NCI-H2196 treated with DMSO at 0.1 percent for 48 hours (cell line): ENCODE data around the gene LBR.
"Not testable (repeated sequence)": the region's sequence is repeated elsewhere in the genome, so short reads cannot be mapped to it uniquely, and the experiment has no call there.

Experiments used
- DNase-seq: peaks from one replicate; lab custom pipeline; 2025; ENCODE audit not compliant: unreplicated experiment; lab: John Stamatoyannopoulos, UW

LBR gene

DNA sequence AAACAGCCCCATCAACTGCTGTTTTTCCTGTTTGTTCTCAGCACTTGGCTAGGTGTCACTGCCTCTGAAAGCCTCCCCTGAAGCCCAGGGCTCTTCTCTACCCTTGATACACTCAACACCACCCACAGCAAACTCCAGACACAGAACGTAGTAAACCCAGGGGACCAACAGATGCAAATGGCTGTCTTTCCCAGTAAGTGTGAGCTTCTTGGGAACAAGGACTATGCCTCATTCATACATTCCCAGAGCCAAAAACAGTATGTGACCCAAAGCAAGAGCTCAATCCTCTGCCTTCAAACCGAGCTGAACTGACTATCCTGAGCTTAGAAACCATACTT, 4.4 kb downstream of the LBR start:
- no peak for DNase-seq

GRCh38 chr1:225422795-225423517, 4.9 kb downstream of the LBR start:
- no peak for DNase-seq

DNA sequence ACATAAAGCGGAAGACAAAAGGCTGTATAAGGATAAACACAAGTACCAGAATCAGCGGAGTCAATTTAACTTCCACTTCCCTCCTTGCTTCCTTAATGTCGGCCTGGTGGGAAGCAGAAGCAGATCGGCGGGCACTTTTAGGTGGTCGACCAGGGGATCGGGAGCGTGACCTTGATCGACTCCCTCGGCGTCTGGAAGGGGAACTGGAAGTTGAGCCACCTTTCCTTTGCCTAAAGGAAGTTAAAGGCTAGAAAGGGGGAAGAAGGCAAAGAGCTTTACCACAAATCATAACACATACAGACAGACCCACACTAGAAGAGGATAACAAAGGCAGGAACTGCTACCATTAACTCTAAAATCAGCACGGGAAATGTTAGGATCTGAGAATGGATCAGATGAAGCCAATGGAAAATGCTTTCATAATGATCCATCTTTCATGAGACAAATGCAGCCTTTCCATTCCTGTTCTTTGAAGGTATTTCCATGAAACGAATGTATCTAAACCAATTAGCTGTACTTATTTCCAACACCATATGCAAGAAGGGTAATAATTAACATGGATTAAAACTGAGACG, 5.7 kb downstream of the LBR start:
- no peak for DNase-seq

DNA sequence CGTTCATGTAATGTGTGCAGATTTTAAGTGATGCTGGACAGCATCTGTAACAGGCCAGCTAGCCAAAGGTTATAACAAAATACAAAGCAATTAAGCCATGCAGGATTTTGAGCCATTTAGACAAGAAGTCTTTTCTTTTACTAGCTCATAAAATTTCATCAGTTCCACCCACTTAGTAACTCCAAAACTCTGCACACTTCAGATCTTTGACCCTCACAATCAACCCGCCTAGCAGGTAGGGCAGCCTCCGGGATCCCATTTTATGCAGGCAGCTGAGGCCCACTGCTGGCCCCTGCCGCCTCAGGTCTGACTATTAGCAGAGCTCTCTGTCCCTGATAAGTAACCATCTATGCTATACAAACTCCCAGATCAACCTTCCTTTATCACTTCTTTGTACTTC, 9.2 kb downstream of the LBR start:
- no peak for DNase-seq

GRCh38 chr1:225418059-225418458, 9.8 kb downstream of the LBR start:
- peak; percentile 36 for DNase-seq

DNA sequence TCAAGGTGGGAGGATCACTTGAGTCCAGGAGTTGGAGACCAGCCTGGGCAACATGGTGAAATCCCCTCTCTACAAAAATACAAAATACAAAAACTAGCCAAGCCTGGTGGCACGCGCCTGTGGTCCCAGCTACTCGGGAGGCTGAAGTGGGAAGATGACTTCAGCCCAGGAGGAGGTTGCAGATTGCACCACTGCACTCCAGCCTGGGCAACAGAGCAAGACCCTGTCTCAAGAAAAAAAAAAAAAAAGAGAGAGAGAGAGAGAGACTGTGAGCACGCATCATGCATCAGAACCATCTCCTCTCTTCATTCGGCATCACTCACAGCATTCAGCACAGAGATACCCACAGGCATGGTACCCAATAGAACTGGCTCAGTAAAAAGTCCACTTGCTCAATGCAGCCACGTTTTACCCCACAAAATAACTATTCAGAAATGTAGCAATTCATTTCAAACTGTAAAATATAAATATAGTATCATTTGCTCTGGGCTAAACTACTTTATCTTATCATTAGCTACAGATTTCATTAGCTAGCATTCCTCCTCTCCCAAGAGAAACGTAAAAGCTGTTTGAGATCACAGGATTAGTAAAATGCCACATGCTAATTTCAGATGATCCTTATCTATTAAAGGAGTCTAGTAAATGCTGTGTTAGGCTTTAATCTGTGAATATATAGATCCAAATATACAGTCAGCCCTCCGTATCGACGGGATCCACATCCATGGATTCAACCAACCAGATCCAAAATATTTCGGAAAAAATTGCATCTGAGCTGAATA, 11.7 kb downstream of the LBR start:
- DNase-seq: no peak

DNA sequence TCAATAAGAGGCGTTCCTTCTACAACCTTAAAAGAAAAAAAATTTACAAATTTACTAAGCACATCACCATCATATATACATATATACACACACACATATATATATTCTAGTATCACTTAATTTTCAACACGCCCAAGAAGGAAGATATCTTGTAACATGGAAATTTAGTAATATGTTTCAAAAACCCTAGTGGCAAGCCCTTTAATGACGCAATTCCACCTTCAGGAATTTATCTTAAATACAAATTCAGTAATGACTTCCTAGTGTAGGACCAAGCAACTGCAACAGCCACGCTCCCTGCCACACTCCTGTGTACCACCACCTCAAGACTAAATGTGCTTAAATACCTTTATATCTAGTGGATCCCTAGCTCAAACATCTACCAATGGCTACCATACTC, 12.5 kb downstream of the LBR start:
- DNase-seq: no peak

- DNase-seq: no peak
These were observed 14.0 kb downstream of the LBR start for GRCh38 chr1:225413708-225414375.

DNA sequence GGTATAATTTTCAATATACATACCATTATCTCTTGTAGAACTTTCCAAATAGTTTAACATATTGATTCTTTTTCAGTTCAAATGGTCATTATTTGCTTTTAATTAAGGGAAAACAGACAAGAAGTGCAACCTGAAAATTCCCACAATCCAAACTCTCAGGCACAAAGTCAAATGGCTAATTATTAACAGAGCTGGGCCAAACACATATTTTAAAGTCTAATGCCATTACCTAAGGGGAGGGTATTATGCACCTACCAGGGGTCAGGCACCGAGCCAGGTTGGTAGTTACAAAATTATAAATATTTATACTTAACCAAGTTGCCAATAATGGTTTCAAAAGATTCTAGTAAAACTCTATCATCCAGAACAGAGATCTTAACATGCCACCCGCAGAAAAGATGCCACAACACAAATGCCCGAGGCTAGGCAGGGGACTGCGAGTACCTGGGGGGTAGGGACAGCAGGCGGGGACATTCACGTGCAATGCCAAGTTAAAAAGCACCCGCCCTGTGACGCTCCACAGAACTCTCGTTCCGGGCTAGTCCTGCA, 15.0 kb downstream of the LBR start:
- DNase-seq: no peak

DNA sequence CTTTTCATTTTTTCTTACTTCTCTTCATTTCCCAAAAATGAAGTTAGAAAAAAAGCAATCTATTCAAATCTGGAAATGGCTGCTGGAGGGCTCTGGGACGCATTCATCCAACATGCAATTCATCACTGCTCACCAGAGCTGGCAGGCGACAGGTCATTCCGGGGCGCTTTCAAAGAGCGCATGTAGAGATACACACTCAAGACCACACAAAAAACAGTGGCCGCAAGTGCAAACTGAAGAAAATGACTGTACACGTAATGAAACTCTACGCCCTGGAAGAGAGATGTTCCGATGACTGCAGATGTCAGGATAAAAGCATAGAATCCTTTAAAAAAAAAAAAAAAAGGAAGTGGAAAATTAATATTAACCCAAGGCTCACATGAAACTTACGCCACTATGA, 15.5 kb downstream of the LBR start:
- DNase-seq: no peak

GRCh38 chr1:225410036-225410435, 17.8 kb downstream of the LBR start:
- DNase-seq: no peak

DNA sequence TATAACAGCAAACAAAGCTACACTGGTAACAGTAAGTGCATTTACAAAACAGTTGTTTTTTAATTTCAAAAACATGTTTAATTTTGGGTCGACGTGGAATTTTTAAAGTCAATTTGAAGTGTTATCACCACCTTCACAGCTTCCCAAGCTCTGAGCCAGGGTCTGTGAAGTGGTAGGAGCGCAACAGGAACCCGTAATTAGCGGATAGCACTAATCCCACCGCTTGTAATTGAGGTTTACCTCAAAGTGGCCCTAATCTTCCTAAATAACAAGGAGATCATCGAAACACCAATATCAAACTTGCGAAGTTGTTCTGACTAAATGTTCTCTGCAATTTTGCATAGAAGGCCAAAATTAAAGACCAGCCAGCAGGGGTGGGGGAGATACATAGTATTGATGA, 18.8 kb downstream of the LBR start:
- DNase-seq: no peak

GRCh38 chr1:225408249-225408648, 19.6 kb downstream of the LBR start:
- DNase-seq: no peak

GRCh38 chr1:225407755-225408154, 20.1 kb downstream of the LBR start:
- no peak for DNase-seq

- no peak for DNase-seq
These were observed 20.7 kb downstream of the LBR start for GRCh38 chr1:225406976-225407725.

DNA sequence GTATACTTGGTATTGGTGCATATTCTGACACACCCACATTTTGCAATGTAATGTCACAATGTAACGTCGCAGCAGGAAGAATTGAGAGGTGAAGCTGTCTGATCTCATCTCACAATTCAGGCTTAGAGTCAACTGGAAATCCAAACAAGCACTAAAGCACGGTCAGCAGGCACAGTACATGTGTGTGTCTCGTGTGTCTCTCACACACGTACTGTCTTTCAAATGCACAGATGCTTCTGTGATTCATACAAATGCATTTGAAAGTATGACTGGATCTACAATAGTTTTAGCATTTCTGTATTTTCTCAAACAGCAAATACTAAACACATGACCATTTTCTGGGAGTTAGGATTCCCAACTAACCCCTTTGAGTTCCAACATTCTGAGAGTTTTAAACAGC, 26.9 kb downstream of the LBR start:
- DNase-seq: no peak

DNA sequence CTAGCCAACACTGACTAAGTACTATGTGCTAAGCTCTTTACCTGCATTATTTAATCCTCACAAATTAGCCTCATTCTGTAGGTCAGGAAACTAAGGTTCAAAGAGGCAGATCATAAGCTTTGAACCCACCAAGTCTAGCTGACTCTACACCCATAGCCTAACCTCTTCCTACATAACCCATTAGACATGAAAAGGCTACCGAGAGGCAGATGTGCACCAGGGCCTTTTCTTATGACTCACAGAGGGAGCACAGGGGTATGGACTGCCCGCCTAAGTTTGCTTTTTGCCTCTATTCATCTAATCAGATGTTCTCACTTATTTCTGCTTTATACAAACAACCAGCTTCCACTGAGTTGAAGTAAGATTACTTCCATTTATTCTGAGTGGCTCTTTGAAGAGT, 31.5 kb downstream of the LBR start:
- DNase-seq: no peak

GRCh38 chr1:225389843-225390242, 38.0 kb downstream of the LBR start:
- DNase-seq: no peak

DNA sequence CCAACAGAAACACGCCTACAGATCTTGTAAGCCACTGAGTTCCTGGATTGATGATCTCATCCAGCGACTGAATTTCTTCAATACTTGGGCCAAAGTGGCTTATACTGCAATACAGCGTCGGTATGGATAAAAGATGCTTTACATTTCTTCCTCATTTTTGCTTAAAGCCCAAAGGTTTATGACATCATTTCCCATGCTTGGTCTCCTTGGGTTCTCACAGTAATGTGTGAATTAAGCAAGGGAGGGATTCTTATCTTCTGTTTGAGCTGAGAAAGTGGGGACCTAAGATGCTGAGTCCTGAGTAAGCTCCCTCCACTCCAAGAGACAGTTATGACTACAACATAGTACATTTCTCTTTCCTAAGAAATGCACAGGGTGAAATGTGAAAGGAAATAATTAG, 39.5 kb downstream of the LBR start:
- DNase-seq: no peak

DNA sequence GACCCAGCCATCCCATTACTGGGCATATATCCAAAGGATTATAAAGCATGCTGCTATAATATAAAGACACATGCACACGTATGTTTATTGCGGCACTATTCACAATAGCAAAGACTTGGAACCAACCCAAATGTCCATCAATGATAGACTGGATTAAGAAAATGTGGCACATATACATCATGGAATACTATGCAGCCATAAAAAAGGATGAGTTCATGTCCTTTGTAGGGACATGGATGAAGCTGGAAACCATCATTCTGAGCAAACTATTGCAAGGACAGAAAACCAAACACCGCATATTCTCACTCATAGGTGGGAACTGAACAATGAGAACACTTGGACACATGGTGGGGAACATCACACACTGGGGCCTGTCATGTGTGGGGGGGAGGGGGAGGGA, 41.0 kb downstream of the LBR start:
- DNase-seq: not testable (repeated sequence)

DNA sequence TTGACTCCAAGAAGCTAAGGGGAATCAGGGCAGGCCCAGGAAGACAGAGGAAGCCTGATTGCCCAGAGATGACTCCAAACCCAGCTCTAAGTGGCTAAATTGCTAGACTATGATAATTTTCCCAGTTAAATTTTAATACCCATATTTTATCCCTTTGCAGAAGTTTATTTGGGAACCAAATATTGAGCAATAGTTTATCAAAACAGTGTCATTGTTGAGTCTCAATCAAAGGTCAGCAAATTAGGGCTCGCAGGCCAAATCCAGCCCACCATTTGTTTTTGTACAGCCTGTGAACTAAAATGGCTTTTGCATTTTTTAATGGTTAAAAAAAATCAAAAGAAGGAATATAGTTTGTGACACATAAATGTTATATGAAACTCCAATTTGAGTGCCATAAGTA, 47.1 kb downstream of the LBR start:
- DNase-seq: no peak
